Measurements from ENCODE around the gene MSRB1. TPM values are rescaled to one million over a fixed set of nuclear protein-coding genes. Genes with fewer than 3 reads are reported as not detected.

The MSRB1 gene
- total and polyA plus RNA-seq, 2 of the 13 experiments (the other 11 are each of a cell fraction or from before 2014, with no cell fraction given), result 32.1 to 75.4 TPM

GRCh38 chr16:1964506-1965395, 21.8 kb upstream of the MSRB1 start, which contains the start of gene RPS2 (continued):
- no peak for TF ChIP-seq TBL1XR1 (IDR thresholded peaks at IDR 0.05; ENCODE audit: borderline replicate concordance, low read length, partially characterized antibody)
- 0 out of 2 replicates have a peak, but pooled peaks have one; percentile 6 for TF ChIP-seq HNF4A (CRISPR knock-in tag; IDR thresholded peaks at IDR 0.05)
- TF ChIP-seq ZNF792 (CRISPR knock-in tag; IDR thresholded peaks at IDR 0.05), result 0 out of 2 replicates have a peak, but pooled peaks have one; percentile 46
- TF ChIP-seq AGO2 (optimal IDR thresholded peaks at IDR 0.05; ENCODE audit: low read depth, low read length), result peak; percentile 97
- peak; percentile 49; the same call in 1 of the 2 replicates for TF ChIP-seq BCL3 (CRISPR knock-in tag; IDR thresholded peaks at IDR 0.05)
- 0 out of 2 replicates have a peak, but pooled peaks have one; percentile 20 for TF ChIP-seq NPAS2 (CRISPR knock-in tag; IDR thresholded peaks at IDR 0.05; ENCODE audit: borderline replicate concordance)
- no peak for TF ChIP-seq HOXD1 (CRISPR knock-in tag; IDR thresholded peaks at IDR 0.05)
- no peak; the same call in 1 of the 2 replicates for TF ChIP-seq ZNF563 (CRISPR knock-in tag; IDR thresholded peaks at IDR 0.05)
- peak; percentile 52 for TF ChIP-seq ZNF768 (CRISPR knock-in tag; IDR thresholded peaks at IDR 0.05)
- no peak for TF ChIP-seq DPF2 (CRISPR knock-in tag; IDR thresholded peaks at IDR 0.05; ENCODE audit: borderline replicate concordance, low read depth)
- no peak for TF ChIP-seq SP1 (IDR thresholded peaks at IDR 0.05)
- peak; percentile 87 for TF ChIP-seq SP1 (CRISPR knock-in tag; IDR thresholded peaks at IDR 0.05)
- TF ChIP-seq ZGPAT (CRISPR knock-in tag; IDR thresholded peaks at IDR 0.05), result peak; percentile 88
- TF ChIP-seq HOXA7 (CRISPR knock-in tag; IDR thresholded peaks at IDR 0.05), result no peak
- peak; percentile 95 for TF ChIP-seq GATAD1 (CRISPR knock-in tag; IDR thresholded peaks at IDR 0.05)
- TF ChIP-seq NR0B2 (CRISPR knock-in tag; IDR thresholded peaks at IDR 0.05), result no peak
- TF ChIP-seq SRF (IDR thresholded peaks at IDR 0.05; ENCODE audit: low read depth, low read length), result no peak
- TF ChIP-seq ZNF138 (CRISPR knock-in tag; IDR thresholded peaks at IDR 0.05; ENCODE audit: low read depth), result peak; percentile 74
- TF ChIP-seq EZH2 (conservative IDR thresholded peaks at IDR 0.05; ENCODE audit: low read depth, low read length), result no peak
- TF ChIP-seq SIN3B (IDR thresholded peaks at IDR 0.05; ENCODE audit: low read length), result peak; percentile 63; the same call in 1 of the 2 replicates
- TF ChIP-seq IRX3 (CRISPR knock-in tag; IDR thresholded peaks at IDR 0.05; ENCODE audit: borderline replicate concordance, low read depth), result 0 out of 2 replicates have a peak, but pooled peaks have one; percentile 1
- no peak for TF ChIP-seq ZSCAN30 (CRISPR knock-in tag; IDR thresholded peaks at IDR 0.05)
- TF ChIP-seq MYPOP (CRISPR knock-in tag; IDR thresholded peaks at IDR 0.05), result peak; percentile 73
- no peak for TF ChIP-seq ZNF549 (CRISPR knock-in tag; IDR thresholded peaks at IDR 0.05)
- no peak for TF ChIP-seq ATM (IDR thresholded peaks at IDR 0.05; ENCODE audit: borderline replicate concordance)
- no peak for TF ChIP-seq ZNF17 (CRISPR knock-in tag; IDR thresholded peaks at IDR 0.05)
- no peak for TF ChIP-seq PHB2 (IDR thresholded peaks at IDR 0.05; ENCODE audit: partially characterized antibody)
- no peak for TF ChIP-seq ZNF720 (CRISPR knock-in tag; IDR thresholded peaks at IDR 0.05)

All from HepG2 (cell line).